HepG2 (cell line): Measurements from ENCODE around the gene CPVL. TPM values are rescaled to one million over a fixed set of nuclear protein-coding genes. Genes with fewer than 3 reads are reported as not detected.
A peak's percentile ranks its signal among the peaks of the same experiment; 100 is the strongest.

Experiments used
- BRD4 ChIP-seq: sonication (generic); formaldehyde crosslinking; IDR thresholded peaks from 2 replicates; pipeline ENCODE4 v1.4.0; 2020; ENCODE audit warnings: missing genetic modification reagents
- CC2D1A ChIP-seq: sonication (generic); formaldehyde crosslinking; IDR thresholded peaks from 2 replicates; pipeline ENCODE4 v1.8.1; 2023; ENCODE audit warnings: mild to moderate bottlenecking, missing genetic modification reagents
- ELF1 ChIP-seq: sonication (generic); formaldehyde crosslinking; IDR thresholded peaks from 2 replicates; pipeline ENCODE4 v1.4.0; 2020; ENCODE audit warnings: missing genetic modification reagents
- HOXA9 ChIP-seq: sonication (generic); formaldehyde crosslinking; IDR thresholded peaks from 2 replicates; pipeline ENCODE4 v1.8.1; 2022; ENCODE audit warnings: missing genetic modification reagents, mild to moderate bottlenecking, moderate library complexity, borderline replicate concordance
- SNAPC2 ChIP-seq: sonication (generic); formaldehyde crosslinking; IDR thresholded peaks from 2 replicates; pipeline ENCODE4 v1.8.1; 2022; ENCODE audit warnings: mild to moderate bottlenecking, missing genetic modification reagents
- TBP ChIP-seq: sonication (generic); formaldehyde crosslinking; IDR thresholded peaks from 2 replicates; pipeline ENCODE4 v1.5.0; 2020; ENCODE audit warnings: missing genetic modification reagents
- THYN1 ChIP-seq: sonication (generic); formaldehyde crosslinking; IDR thresholded peaks from 2 replicates; pipeline ENCODE4 v1.8.1; 2023; ENCODE audit warnings: low read depth, mild to moderate bottlenecking, moderate library complexity, missing genetic modification reagents, borderline replicate concordance
- ZFP82 ChIP-seq: sonication (generic); formaldehyde crosslinking; IDR thresholded peaks from 2 replicates; pipeline ENCODE4 v1.5.1; 2020; ENCODE audit warnings: mild to moderate bottlenecking, missing genetic modification reagents, borderline replicate concordance
- ZNF136 ChIP-seq: sonication (generic); formaldehyde crosslinking; IDR thresholded peaks from 2 replicates; pipeline ENCODE4 v1.8.1; 2022; ENCODE audit warnings: low read depth, mild to moderate bottlenecking, moderate library complexity, missing genetic modification reagents
- ZNF180 ChIP-seq: sonication (generic); formaldehyde crosslinking; IDR thresholded peaks from 2 replicates; pipeline ENCODE4 v1.4.0; 2020; ENCODE audit warnings: low read depth, missing genetic modification reagents, borderline replicate concordance
- ZNF333 ChIP-seq: sonication (generic); formaldehyde crosslinking; IDR thresholded peaks from 2 replicates; pipeline ENCODE4 v1.4.0; 2020; ENCODE audit warnings: mild to moderate bottlenecking, missing genetic modification reagents, borderline replicate concordance
- ZNF343 ChIP-seq: sonication (generic); formaldehyde crosslinking; IDR thresholded peaks from 2 replicates; pipeline ENCODE4 v1.4.0; 2020; ENCODE audit warnings: mild to moderate bottlenecking, missing genetic modification reagents
- ZNF44 ChIP-seq: sonication (generic); formaldehyde crosslinking; IDR thresholded peaks from 2 replicates; pipeline ENCODE4 v1.5.1; 2020; ENCODE audit warnings: mild to moderate bottlenecking, missing genetic modification reagents
- ZNF563 ChIP-seq: sonication (generic); formaldehyde crosslinking; IDR thresholded peaks from 2 replicates; pipeline ENCODE4 v1.8.0; 2022; ENCODE audit warnings: mild to moderate bottlenecking, moderate library complexity, missing genetic modification reagents
- ZNF572 ChIP-seq: sonication (generic); formaldehyde crosslinking; IDR thresholded peaks from 2 replicates; pipeline ENCODE4 v1.5.1; 2020; ENCODE audit warnings: mild to moderate bottlenecking, missing genetic modification reagents
- ZSCAN31 ChIP-seq: sonication (generic); formaldehyde crosslinking; IDR thresholded peaks from 2 replicates; pipeline ENCODE4 v1.5.0; 2020; ENCODE audit warnings: low read depth, mild to moderate bottlenecking, missing genetic modification reagents
- polyA plus RNA-seq, 8 experiments: library from polyadenylated mRNA; depleted of rRNA in 3 of 8; stranded (reverse) in 7 of 8; unstranded in 1 of 8; fragments of >200 nt; fragmentation: Illumina TruSeq in 4 of 8; extraction: Trizol in 4 of 8; gene quantifications; 2 replicates each; pipeline versions ENCODE4 v1.2.1 to v1.2.3, GENCODE V29; 2011 to 2016; ENCODE audit warnings: low read depth in 4 of 8, missing spikeins in 1 of 8, mixed read lengths in 1 of 8; ENCODE audit not compliant: insufficient read depth in 1 of 8
- total RNA-seq, 5 experiments: library from RNA; depleted of rRNA; stranded (reverse); fragments of >200 nt; fragmentation: Illumina TruSeq; extraction: Trizol; gene quantifications; 2 replicates each; pipeline ENCODE4 v1.2.3, GENCODE V29; 2016; ENCODE audit warnings: low read depth in 1 of 5
- TF ChIP-seq, protein P1 (sequence below): sonication (generic); formaldehyde crosslinking; IDR thresholded peaks from 2 replicates; pipeline ENCODE4 v1.8.0; 2022; ENCODE audit warnings: low read depth, missing genetic modification reagents
- TF ChIP-seq, protein P2 (sequence below): sonication (generic); formaldehyde crosslinking; IDR thresholded peaks from 2 replicates; pipeline ENCODE4 v1.9.0; 2021; ENCODE audit warnings: missing genetic modification reagents, mild to moderate bottlenecking, borderline replicate concordance
- TF ChIP-seq, protein P3 (sequence below): sonication (generic); formaldehyde crosslinking; IDR thresholded peaks from 2 replicates; pipeline ENCODE4 v1.4.0; 2020; ENCODE audit warnings: missing genetic modification reagents; ENCODE audit errors: not compliant biosample characterization
- TF ChIP-seq, protein P4 (sequence below): sonication (generic); formaldehyde crosslinking; IDR thresholded peaks from 2 replicates; pipeline ENCODE4 v1.4.0; 2020; ENCODE audit warnings: missing genetic modification reagents
- TF ChIP-seq, protein P5 (sequence below): sonication (generic); formaldehyde crosslinking; conservative IDR thresholded peaks from 2 replicates; pipeline ENCODE4 v1.4.0; 2020; ENCODE audit warnings: missing genetic modification reagents

CPVL gene
- total and polyA plus RNA-seq, 2 of the 13 experiments (the other 11 are each of a cell fraction or from before 2014, with no cell fraction given) = 59.2 to 294 TPM

DNA sequence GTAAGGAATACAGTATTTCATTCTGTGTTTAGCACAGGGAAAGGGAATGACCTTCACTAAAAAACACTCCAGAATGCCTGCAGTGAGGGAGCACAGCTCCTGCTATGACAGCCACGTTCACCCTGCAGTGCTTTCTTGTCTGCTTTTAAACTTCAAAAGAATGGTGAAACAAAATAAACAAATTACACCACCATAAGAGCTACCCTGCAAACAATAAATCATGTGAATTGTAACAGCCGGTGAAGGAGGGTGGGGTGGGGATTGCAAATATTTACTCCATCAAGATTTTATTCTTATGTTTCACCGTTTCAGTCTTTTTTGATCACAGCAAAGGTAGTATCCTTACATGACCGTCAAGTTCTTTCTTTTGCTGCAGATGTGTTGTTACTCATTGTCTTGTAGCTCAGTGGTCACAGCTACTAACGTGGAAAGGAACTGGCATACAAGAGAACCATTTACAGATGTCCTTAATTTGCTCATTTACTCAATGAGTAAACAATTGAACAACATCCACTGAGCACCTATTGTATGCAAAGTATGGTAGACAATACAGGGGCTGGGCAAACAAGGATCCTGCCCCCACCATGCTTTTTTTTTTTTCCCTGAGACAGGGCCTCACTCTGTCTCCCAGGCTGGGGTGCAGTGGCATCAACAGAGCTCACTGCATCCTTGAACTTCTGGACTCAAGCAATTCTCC, 44.2 kb upstream of the CPVL start (continued):
- TF ChIP-seq SNAPC2 (CRISPR knock-in tag) (peak; percentile 69; the same call in 1 of the 2 replicates), BRD4 (CRISPR knock-in tag) (no peak), CC2D1A (CRISPR knock-in tag) (no peak), THYN1 (CRISPR knock-in tag) (no peak), ZNF563 (CRISPR knock-in tag) (no peak), ELF1 (no peak), ZSCAN31 (CRISPR knock-in tag) (no peak), HOXA9 (CRISPR knock-in tag) (no peak; the same call in 1 of the 2 replicates), ZNF180 (no peak), ZFP82 (no peak), TBP (no peak), ZNF136 (peak; percentile 12; the same call in 1 of the 2 replicates), ZNF343 (CRISPR knock-in tag) (peak; percentile 67; the same call in 1 of the 2 replicates), ZNF333 (CRISPR knock-in tag) (no peak), ZNF572 (CRISPR knock-in tag) (no peak), ZNF44 (CRISPR knock-in tag) (no peak)
- TF ChIP-seq, protein P1, sequence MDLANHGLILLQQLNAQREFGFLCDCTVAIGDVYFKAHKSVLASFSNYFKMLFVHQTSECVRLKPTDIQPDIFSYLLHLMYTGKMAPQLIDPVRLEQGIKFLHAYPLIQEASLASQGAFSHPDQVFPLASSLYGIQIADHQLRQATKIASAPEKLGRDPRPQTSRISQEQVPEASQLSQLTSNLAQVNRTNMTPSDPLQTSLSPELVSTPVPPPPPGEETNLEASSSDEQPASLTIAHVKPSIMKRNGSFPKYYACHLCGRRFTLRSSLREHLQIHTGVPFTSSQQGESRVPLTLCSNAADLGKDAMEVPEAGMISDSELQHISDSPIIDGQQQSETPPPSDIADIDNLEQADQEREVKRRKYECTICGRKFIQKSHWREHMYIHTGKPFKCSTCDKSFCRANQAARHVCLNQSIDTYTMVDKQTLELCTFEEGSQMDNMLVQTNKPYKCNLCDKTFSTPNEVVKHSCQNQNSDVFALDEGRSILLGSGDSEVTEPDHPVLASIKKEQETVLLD (CRISPR knock-in tag) = 0 out of 2 replicates have a peak, but pooled peaks have one; percentile 26
- TF ChIP-seq, protein P2, sequence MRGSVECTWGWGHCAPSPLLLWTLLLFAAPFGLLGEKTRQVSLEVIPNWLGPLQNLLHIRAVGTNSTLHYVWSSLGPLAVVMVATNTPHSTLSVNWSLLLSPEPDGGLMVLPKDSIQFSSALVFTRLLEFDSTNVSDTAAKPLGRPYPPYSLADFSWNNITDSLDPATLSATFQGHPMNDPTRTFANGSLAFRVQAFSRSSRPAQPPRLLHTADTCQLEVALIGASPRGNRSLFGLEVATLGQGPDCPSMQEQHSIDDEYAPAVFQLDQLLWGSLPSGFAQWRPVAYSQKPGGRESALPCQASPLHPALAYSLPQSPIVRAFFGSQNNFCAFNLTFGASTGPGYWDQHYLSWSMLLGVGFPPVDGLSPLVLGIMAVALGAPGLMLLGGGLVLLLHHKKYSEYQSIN (CRISPR knock-in tag) = no peak
- TF ChIP-seq, protein P3, sequence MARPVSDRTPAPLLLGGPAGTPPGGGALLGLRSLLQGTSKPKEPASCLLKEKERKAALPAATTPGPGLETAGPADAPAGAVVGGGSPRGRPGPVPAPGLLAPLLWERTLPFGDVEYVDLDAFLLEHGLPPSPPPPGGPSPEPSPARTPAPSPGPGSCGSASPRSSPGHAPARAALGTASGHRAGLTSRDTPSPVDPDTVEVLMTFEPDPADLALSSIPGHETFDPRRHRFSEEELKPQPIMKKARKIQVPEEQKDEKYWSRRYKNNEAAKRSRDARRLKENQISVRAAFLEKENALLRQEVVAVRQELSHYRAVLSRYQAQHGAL (CRISPR knock-in tag) = no peak
- TF ChIP-seq, protein P4, sequence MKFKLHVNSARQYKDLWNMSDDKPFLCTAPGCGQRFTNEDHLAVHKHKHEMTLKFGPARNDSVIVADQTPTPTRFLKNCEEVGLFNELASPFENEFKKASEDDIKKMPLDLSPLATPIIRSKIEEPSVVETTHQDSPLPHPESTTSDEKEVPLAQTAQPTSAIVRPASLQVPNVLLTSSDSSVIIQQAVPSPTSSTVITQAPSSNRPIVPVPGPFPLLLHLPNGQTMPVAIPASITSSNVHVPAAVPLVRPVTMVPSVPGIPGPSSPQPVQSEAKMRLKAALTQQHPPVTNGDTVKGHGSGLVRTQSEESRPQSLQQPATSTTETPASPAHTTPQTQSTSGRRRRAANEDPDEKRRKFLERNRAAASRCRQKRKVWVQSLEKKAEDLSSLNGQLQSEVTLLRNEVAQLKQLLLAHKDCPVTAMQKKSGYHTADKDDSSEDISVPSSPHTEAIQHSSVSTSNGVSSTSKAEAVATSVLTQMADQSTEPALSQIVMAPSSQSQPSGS = peak; percentile 80; the same call in 1 of the 2 replicates
- TF ChIP-seq, protein P5, sequence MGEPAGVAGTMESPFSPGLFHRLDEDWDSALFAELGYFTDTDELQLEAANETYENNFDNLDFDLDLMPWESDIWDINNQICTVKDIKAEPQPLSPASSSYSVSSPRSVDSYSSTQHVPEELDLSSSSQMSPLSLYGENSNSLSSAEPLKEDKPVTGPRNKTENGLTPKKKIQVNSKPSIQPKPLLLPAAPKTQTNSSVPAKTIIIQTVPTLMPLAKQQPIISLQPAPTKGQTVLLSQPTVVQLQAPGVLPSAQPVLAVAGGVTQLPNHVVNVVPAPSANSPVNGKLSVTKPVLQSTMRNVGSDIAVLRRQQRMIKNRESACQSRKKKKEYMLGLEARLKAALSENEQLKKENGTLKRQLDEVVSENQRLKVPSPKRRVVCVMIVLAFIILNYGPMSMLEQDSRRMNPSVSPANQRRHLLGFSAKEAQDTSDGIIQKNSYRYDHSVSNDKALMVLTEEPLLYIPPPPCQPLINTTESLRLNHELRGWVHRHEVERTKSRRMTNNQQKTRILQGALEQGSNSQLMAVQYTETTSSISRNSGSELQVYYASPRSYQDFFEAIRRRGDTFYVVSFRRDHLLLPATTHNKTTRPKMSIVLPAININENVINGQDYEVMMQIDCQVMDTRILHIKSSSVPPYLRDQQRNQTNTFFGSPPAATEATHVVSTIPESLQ (CRISPR knock-in tag) = no peak
